22Rv1 (cell line): ENCODE data around the gene SARDH.

Experiments
- ZFX ChIP-seq: fragments of 450-650 bp; IDR thresholded peaks from 2 replicates; pipeline ENCODE4 v1.6.1; 2017; ENCODE audit warnings: antibody characterized with exemption, borderline replicate concordance
- TF ChIP-seq, protein P1 (sequence below): fragments of 450-650 bp; IDR thresholded peaks from 2 replicates; pipeline ENCODE4 v1.5.1; 2017; ENCODE audit warnings: mild to moderate bottlenecking

GRCh38 chr9:133672503-133673257 is 65.5 kb downstream of the SARDH start:
- TF ChIP-seq, protein P1, sequence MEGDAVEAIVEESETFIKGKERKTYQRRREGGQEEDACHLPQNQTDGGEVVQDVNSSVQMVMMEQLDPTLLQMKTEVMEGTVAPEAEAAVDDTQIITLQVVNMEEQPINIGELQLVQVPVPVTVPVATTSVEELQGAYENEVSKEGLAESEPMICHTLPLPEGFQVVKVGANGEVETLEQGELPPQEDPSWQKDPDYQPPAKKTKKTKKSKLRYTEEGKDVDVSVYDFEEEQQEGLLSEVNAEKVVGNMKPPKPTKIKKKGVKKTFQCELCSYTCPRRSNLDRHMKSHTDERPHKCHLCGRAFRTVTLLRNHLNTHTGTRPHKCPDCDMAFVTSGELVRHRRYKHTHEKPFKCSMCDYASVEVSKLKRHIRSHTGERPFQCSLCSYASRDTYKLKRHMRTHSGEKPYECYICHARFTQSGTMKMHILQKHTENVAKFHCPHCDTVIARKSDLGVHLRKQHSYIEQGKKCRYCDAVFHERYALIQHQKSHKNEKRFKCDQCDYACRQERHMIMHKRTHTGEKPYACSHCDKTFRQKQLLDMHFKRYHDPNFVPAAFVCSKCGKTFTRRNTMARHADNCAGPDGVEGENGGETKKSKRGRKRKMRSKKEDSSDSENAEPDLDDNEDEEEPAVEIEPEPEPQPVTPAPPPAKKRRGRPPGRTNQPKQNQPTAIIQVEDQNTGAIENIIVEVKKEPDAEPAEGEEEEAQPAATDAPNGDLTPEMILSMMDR: no peak
- no peak for TF ChIP-seq ZFX
